ENCODE measurements around the gene SLC2A9. TPM values are rescaled to one million over a fixed set of nuclear protein-coding genes. Genes with fewer than 3 reads are reported as not detected.

Gene SLC2A9
- total RNA-seq, 2 donors from 2014 or later: 9.8 to 15.3 TPM

DNA sequence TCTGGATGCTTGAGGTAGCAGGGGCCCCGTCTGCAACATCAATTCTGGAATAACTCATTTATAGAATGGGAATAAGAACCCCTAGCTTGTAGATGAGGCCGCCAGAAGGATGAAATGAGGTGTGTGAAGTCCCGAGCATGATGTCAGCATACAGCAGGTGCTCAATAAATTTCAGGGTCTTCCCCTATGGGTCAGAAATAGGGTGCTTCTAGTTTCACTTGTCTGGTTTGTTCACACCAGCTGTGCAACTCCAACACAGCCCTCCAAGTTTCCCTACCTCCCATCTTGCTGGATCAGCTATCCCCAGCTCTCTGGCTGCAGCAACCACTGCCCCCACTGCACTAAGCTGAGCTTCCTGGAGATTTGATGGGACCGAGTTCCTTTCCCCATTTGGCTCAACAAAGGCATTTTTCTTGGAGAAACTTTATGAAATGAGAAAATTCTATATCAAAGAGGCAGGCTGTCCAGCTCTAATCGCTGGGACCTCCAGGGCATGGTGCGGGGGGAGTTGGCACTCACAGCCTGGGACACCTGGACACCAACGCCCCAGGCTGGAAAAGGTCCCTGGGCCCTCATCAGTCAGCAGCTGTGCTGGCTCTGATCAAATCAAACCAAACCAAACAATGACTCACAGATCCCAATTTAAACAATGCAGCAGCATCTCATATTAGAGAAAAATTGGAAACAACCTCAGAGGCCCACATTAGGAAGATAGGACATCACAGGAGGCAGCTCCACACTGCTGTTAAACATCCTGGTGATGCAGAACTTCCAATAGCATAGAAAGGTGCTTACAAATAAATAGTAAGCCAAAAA, 13.3 kb downstream of the SLC2A9 start:
- peaks cover 24% of the 10 kb centered on the region for H3K4me1 ChIP-seq (replicated peaks)
- H3K27ac ChIP-seq: no peak overlapping the region
- no peaks in the 10 kb centered on the region for H3K36me3 ChIP-seq
- no peaks in the 10 kb centered on the region for H3K9me3 ChIP-seq
- peak; percentile 14 for TF ChIP-seq POLR2AphosphoS5 (IDR thresholded peaks at IDR 0.05)
- TF ChIP-seq POLR2A (IDR thresholded peaks at IDR 0.05): no peak
- intact Hi-C loops (cut with DNase I): no loop called here
- no peaks in the 10 kb centered on the region for H3K27me3 ChIP-seq (replicated peaks; ENCODE audit: insufficient read depth)
- WGBS: 33% methylated on average over 7 of the region's 7 CpGs
- H3K4me3 ChIP-seq: no peak overlapping the region
- DNase-seq (ENCODE audit: low spot score): no peak

DNA sequence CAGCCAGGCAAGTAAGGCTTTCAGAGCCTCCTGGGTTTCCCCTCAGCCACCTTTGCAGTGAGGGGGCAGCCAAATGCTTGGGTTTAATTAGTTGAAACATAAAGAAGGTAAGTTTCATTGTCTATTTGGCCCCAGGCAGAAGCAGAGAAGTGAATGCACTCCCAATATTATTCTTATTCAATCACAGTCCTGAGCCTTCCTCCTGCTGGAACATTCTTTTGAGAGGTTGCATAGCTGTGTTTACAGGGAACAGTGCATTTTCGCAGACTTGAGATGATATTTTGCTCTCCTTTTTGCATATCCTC, 13.9 kb downstream of the SLC2A9 start:
- H3K9me3 ChIP-seq: no peaks in the 10 kb centered on the region
- WGBS: 43% methylated on average over 1 of the region's 1 CpG
- TF ChIP-seq POLR2AphosphoS5 (IDR thresholded peaks at IDR 0.05): no peak
- TF ChIP-seq CTCF (IDR thresholded peaks at IDR 0.05): no peak
- no peak for TF ChIP-seq POLR2A (IDR thresholded peaks at IDR 0.05)
- H3K4me1 ChIP-seq (replicated peaks): peaks cover 24% of the 10 kb centered on the region
- DNase-seq (ENCODE audit: low spot score): no peak
- intact Hi-C loops (cut with DNase I): no loop called here
- H3K27me3 ChIP-seq (replicated peaks; ENCODE audit: insufficient read depth): no peaks in the 10 kb centered on the region
- peak overlapping the region; percentile 53 to 61 for H3K27ac ChIP-seq
- H3K36me3 ChIP-seq: no peaks in the 10 kb centered on the region
- no peak overlapping the region for H3K4me3 ChIP-seq

- H3K27ac ChIP-seq: peak overlapping the region; percentile 53 to 61
- 39% methylated on average over 12 of the region's 12 CpGs for WGBS
Measured at GRCh38 chr4:10006601-10007435, 14.5 kb downstream of the SLC2A9 start.

GRCh38 chr4:10006231-10006600, 15.1 kb downstream of the SLC2A9 start:
- Histone ChIP-seq H3K9me3 (no peaks in the 10 kb centered on the region), H3K36me3 (no peaks in the 10 kb centered on the region), H3K4me1 (replicated peaks) (peaks cover 24% of the 10 kb centered on the region), H3K4me3 (no peak overlapping the region), H3K27ac (peak overlapping the region; percentile 53 to 61), H3K27me3 (replicated peaks; ENCODE audit: insufficient read depth) (no peaks in the 10 kb centered on the region)
- 2% methylated on average over 6 of the region's 6 CpGs for WGBS
- peak; percentile 92 for DNase-seq (ENCODE audit: low spot score)
- TF ChIP-seq POLR2AphosphoS5 (IDR thresholded peaks at IDR 0.05) (peak; percentile 99), POLR2A (IDR thresholded peaks at IDR 0.05) (no peak), CTCF (IDR thresholded peaks at IDR 0.05) (no peak)
- intact Hi-C loops (cut with DNase I): no loop called here

More at GRCh38 chr4:10006601-10007435, 14.5 kb downstream of the SLC2A9 start:
- H3K4me1 ChIP-seq (replicated peaks): peaks cover 24% of the 10 kb centered on the region
- intact Hi-C loops (cut with DNase I): no loop called here
- no peaks in the 10 kb centered on the region for H3K9me3 ChIP-seq
- no peaks in the 10 kb centered on the region for H3K27me3 ChIP-seq (replicated peaks; ENCODE audit: insufficient read depth)
- H3K36me3 ChIP-seq: no peaks in the 10 kb centered on the region
- H3K4me3 ChIP-seq: no peak overlapping the region
- DNase-seq (ENCODE audit: low spot score): peak; percentile 52
- no peak for TF ChIP-seq CTCF (IDR thresholded peaks at IDR 0.05)
- peak; percentile 6 for TF ChIP-seq POLR2AphosphoS5 (IDR thresholded peaks at IDR 0.05)

DNA sequence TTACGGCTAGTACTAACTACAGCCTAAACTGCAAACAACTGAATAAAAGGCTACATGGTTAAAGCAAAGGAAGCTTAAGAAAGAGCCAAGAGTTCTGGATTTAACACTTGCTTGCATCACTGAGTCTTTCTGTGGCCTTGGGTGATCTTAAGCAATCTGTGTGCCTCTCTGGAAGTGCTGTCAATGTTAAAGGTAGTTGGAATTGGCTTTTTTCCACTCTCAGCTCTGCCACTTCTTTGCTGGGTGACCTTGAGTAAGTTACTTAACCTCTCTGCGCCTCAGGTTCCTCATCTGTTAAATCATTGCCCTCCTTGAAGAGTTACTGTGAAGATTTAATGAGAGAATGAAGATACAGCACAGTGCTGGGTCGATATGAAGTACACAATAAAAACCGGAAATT, 15.7 kb downstream of the SLC2A9 start:
- DNase-seq (ENCODE audit: low spot score): no peak
- H3K27ac ChIP-seq: peak overlapping the region; percentile 53 to 61
- H3K9me3 ChIP-seq: no peaks in the 10 kb centered on the region
- intact Hi-C loops (cut with DNase I): no loop called here
- H3K36me3 ChIP-seq: no peaks in the 10 kb centered on the region
- peaks cover 24% of the 10 kb centered on the region for H3K4me1 ChIP-seq (replicated peaks)
- H3K4me3 ChIP-seq: no peak overlapping the region
- 30% methylated on average over 4 of the region's 4 CpGs for WGBS
- H3K27me3 ChIP-seq (replicated peaks; ENCODE audit: insufficient read depth): no peaks in the 10 kb centered on the region
- TF ChIP-seq CTCF (IDR thresholded peaks at IDR 0.05): no peak
